ENCODE measurements around the gene RAP1GDS1.

Gene RAP1GDS1, protein sequence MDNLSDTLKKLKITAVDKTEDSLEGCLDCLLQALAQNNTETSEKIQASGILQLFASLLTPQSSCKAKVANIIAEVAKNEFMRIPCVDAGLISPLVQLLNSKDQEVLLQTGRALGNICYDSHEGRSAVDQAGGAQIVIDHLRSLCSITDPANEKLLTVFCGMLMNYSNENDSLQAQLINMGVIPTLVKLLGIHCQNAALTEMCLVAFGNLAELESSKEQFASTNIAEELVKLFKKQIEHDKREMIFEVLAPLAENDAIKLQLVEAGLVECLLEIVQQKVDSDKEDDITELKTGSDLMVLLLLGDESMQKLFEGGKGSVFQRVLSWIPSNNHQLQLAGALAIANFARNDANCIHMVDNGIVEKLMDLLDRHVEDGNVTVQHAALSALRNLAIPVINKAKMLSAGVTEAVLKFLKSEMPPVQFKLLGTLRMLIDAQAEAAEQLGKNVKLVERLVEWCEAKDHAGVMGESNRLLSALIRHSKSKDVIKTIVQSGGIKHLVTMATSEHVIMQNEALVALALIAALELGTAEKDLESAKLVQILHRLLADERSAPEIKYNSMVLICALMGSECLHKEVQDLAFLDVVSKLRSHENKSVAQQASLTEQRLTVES

DNA sequence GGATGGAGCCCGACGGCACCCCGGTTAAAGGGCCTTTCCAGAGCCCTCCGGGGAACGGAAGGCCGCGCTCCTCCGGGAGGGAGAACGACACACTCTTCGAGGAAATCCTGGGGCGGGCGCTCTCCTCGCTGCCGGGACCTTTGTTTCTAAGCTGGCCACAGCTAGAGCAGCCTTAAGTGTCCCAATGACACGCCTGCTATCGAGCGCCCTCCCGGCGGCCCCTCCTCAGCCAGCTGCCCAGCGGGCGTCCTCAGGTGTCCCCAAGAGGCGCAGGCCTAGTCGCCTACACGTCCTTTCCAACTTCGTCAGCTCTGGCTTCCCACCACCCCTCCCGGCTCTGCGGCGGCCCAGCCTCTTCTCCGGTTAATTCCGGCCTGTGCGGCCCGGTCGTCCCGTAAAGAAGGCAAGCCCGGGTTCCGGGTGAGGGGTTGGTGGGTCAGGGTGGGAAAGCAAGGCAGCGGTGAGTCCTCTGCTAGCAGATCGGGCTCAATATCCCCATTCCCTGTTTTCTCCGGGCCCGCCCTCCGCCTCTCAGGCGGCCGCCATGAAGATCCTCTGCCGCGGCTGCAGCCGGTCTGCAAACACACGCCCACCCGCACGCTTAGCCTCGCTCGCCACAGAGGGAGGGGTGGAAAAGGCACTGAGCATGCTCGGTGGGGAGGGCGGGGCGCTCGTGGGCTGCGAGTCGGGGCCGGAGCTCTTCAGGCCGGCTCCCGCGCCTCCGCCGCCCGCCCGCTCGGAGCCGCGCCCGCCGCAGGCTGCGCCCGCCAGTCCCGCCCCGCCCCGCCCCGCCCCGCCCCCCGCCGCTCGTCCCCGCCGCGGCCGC, at the start of gene RAP1GDS1:
TSS of gene RAP1GDS1 (plus strand) at position 806 of the 826 bp plus-strand sequence. CDS start 182 bp downstream, outside the sequence.
- TF ChIP-seq JUND (IDR thresholded peaks at IDR 0.05; ENCODE audit: low read depth) = no peak
- in situ Hi-C loops (cut with HindIII; ENCODE audit: low pct_unique_long_range_greater_than_20kb, low sequenced_read_pairs) = no loop called here
- DNase-seq (ENCODE audit: low read depth in 1 of 2, low spot score in 1 of 2) = peak; percentile 83 to 94

GRCh38 chr4:98222306-98222705, 38.9 kb upstream of the RAP1GDS1 start:
- in situ Hi-C loops (cut with HindIII; ENCODE audit: low pct_unique_long_range_greater_than_20kb, low sequenced_read_pairs) = no loop called here
- TF ChIP-seq JUND (IDR thresholded peaks at IDR 0.05; ENCODE audit: low read depth) = no peak
- no peak for DNase-seq (ENCODE audit: low read depth in 1 of 2, low spot score in 1 of 2)

DNA sequence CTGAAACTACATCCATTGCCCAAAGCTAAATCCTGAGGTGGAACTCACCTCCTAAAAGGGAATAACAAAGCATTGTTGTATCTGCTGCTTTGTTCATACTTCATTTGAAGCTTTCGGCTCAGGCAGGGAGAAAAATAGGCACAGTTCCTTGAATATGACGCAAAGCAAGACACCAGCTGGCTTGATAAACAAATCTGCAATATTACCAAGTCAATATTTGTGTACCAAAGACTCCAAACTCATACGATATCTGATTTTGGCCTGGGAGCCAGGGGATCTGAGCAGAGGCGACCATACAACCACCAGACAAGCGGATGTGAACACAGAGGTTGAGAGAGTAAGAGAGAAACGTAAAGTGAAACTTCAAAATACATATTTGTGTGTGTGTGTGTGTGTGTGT, 34.8 kb upstream of the RAP1GDS1 start:
- in situ Hi-C loops (cut with HindIII; ENCODE audit: low pct_unique_long_range_greater_than_20kb, low sequenced_read_pairs) = no loop called here
- no peak for TF ChIP-seq JUND (IDR thresholded peaks at IDR 0.05; ENCODE audit: low read depth)
- peak in 1 of 2 experiments; percentile 24 for DNase-seq (ENCODE audit: low read depth in 1 of 2, low spot score in 1 of 2)

DNA sequence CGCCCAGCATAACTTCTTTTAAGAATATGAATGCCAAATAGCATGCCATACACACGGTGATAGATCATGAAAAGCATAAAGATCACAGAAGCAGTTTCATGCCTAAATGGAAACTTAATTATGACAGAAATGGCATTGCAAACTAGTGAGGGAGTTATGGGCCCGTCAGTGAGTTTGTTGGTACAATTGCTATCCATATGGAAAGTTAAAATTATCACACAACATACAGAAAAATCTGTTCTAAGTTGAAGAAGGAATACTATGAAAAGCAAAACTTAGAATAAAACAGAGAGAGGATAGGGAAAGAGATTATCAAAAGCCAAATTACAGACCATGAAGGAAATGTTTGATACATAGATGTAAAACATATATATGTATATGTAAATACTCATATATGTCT, 30.2 kb upstream of the RAP1GDS1 start:
- in situ Hi-C loops (cut with HindIII; ENCODE audit: low pct_unique_long_range_greater_than_20kb, low sequenced_read_pairs) = no loop called here

DNA sequence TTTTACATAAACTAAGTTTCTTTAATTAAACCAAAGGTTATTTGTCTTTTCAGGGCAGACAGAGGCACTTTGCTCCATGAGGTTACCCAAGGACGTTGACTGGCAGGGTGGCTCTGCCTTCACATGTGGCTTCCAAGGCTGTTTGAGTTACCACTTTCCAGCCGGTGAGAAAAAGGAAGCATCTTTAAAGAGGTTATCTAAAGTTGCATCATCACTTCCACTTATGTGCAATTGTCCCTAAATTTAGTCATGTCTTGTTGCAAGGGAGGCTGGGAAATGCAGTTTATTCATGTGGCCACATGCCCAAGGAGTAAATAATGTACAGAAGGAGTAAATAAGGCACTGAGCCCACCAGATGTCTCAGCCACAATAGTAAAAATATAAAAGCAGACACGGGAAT, 29.0 kb upstream of the RAP1GDS1 start:
- in situ Hi-C loops (cut with HindIII; ENCODE audit: low pct_unique_long_range_greater_than_20kb, low sequenced_read_pairs) = no loop called here
- TF ChIP-seq JUND (IDR thresholded peaks at IDR 0.05; ENCODE audit: low read depth) = no peak
- DNase-seq (ENCODE audit: low read depth in 1 of 2, low spot score in 1 of 2) = no peak

More for the DNA sequence above, 30.2 kb upstream of the RAP1GDS1 start:
- DNase-seq (ENCODE audit: low read depth in 1 of 2, low spot score in 1 of 2) = no peak
- TF ChIP-seq JUND (IDR thresholded peaks at IDR 0.05; ENCODE audit: low read depth) = no peak

DNA sequence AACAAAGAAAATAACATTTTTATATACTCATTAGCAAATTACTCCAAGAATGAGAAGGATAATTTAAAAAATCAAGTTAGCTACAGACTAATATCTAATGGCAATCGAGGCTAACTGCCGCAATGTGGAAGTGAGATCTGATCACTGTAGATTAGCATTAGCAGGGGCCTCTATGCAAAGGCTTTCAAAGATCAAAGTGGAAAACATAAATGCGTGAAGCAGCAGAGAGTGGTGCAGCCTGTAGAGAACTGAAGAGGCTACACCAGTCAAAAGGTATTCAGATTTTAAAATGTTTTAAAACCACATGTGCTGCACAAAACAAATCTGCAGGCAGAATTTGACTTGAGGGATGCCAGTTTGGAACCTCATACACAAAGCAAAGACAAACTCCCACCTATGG, 24.0 kb upstream of the RAP1GDS1 start:
- DNase-seq (ENCODE audit: low read depth in 1 of 2, low spot score in 1 of 2) = no peak
- TF ChIP-seq JUND (IDR thresholded peaks at IDR 0.05; ENCODE audit: low read depth) = no peak
- in situ Hi-C loops (cut with HindIII; ENCODE audit: low pct_unique_long_range_greater_than_20kb, low sequenced_read_pairs) = no loop called here

- no peak for TF ChIP-seq JUND (IDR thresholded peaks at IDR 0.05; ENCODE audit: low read depth)
- no peak for DNase-seq (ENCODE audit: low read depth in 1 of 2, low spot score in 1 of 2)
- in situ Hi-C loops (cut with HindIII; ENCODE audit: low pct_unique_long_range_greater_than_20kb, low sequenced_read_pairs) = no loop called here
Observed at GRCh38 chr4:98242063-98242462, 19.1 kb upstream of the RAP1GDS1 start.

- in situ Hi-C loops (cut with HindIII; ENCODE audit: low pct_unique_long_range_greater_than_20kb, low sequenced_read_pairs) = no loop called here
- TF ChIP-seq JUND (IDR thresholded peaks at IDR 0.05; ENCODE audit: low read depth) = no peak
Observed at GRCh38 chr4:98242538-98242937, 18.6 kb upstream of the RAP1GDS1 start.

DNA sequence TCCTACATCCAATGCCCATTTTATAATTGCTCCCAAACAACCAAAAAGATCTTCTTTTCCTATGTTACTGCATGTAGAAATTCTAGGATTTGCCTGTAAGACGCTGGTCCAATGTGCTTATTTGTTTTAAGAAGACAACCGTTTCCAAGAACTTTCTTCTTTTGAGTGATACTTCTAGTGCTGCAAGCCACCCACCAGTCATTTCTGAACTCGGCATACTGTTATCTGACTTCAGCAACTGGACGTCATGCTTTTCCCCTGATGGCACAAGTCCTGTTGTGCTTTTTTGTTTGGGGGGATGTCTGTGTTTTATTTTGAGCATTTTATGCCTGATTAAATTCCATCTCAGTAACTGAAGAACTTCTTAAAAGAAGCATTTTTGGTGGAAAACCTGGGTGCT, 16.0 kb upstream of the RAP1GDS1 start:
- in situ Hi-C loops (cut with HindIII; ENCODE audit: low pct_unique_long_range_greater_than_20kb, low sequenced_read_pairs) = no loop called here
- no peak for TF ChIP-seq JUND (IDR thresholded peaks at IDR 0.05; ENCODE audit: low read depth)
- no peak for DNase-seq (ENCODE audit: low read depth in 1 of 2, low spot score in 1 of 2)

More at GRCh38 chr4:98242538-98242937, 18.6 kb upstream of the RAP1GDS1 start:
- DNase-seq (ENCODE audit: low read depth in 1 of 2, low spot score in 1 of 2) = no peak

DNA sequence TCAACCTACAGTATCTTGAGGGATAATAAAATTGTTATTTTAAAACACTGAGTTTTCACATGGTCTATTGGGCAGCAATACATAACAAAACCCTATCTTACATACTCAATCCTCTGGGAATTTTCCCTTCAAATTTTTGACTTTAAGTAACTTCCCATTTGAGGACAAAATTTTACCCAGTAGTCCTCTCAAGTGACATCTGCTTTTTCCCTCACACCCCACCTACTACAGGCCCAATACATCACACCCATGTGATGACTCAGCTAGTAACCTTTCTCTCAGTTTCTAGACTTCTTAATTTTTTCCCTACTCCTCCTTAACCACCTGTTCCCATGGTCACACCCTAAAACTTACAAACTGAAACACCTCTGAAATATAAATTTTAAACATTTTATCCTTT, 12.2 kb upstream of the RAP1GDS1 start:
- in situ Hi-C loops (cut with HindIII; ENCODE audit: low pct_unique_long_range_greater_than_20kb, low sequenced_read_pairs) = no loop called here
- TF ChIP-seq JUND (IDR thresholded peaks at IDR 0.05; ENCODE audit: low read depth) = no peak
- no peak for DNase-seq (ENCODE audit: low read depth in 1 of 2, low spot score in 1 of 2)

- no peak for TF ChIP-seq JUND (IDR thresholded peaks at IDR 0.05; ENCODE audit: low read depth)
- DNase-seq (ENCODE audit: low read depth in 1 of 2, low spot score in 1 of 2) = no peak
- in situ Hi-C loops (cut with HindIII; ENCODE audit: low pct_unique_long_range_greater_than_20kb, low sequenced_read_pairs) = no loop called here
Observed at GRCh38 chr4:98249831-98250230, 11.4 kb upstream of the RAP1GDS1 start.

- DNase-seq (ENCODE audit: low read depth in 1 of 2, low spot score in 1 of 2) = no peak
- TF ChIP-seq JUND (IDR thresholded peaks at IDR 0.05; ENCODE audit: low read depth) = no peak
- in situ Hi-C loops (cut with HindIII; ENCODE audit: low pct_unique_long_range_greater_than_20kb, low sequenced_read_pairs) = no loop called here
Observed at GRCh38 chr4:98253499-98253898, 7.7 kb upstream of the RAP1GDS1 start.
